Fibroblast of the aortic adventitia (primary cell): ENCODE measurements around the gene TASOR2. TPM values are rescaled to one million over a fixed set of nuclear protein-coding genes. Genes with fewer than 3 reads are reported as not detected.

ENCODE experiments used
- DNase-seq: peaks from one replicate; pipeline ENCODE4 v3.0.0-alpha.2; 2010; ENCODE audit warnings: low read depth
- H3K4me3 ChIP-seq: 2 replicates; pipeline ENCODE4 v1.5.1; 2011; ENCODE audit warnings: low read depth, mild to moderate bottlenecking, control low read depth, low read length, moderate library complexity
- total RNA-seq: library from RNA; depleted of rRNA; stranded (reverse); fragments of >200 nt; gene quantifications from 2 replicates; pipeline ENCODE4 v1.2.3, GENCODE V29; 2012; ENCODE audit warnings: low replicate concordance
- TF ChIP-seq, protein P1 (sequence below): IDR thresholded peaks from 2 replicates; pipeline ENCODE4 v1.5.1; 2011; ENCODE audit warnings: mild to moderate bottlenecking, low read length, control low read depth, inconsistent platforms; ENCODE audit not compliant: insufficient read depth

Gene TASOR2
- total RNA-seq, 1 donor, result 92.9 TPM

DNA sequence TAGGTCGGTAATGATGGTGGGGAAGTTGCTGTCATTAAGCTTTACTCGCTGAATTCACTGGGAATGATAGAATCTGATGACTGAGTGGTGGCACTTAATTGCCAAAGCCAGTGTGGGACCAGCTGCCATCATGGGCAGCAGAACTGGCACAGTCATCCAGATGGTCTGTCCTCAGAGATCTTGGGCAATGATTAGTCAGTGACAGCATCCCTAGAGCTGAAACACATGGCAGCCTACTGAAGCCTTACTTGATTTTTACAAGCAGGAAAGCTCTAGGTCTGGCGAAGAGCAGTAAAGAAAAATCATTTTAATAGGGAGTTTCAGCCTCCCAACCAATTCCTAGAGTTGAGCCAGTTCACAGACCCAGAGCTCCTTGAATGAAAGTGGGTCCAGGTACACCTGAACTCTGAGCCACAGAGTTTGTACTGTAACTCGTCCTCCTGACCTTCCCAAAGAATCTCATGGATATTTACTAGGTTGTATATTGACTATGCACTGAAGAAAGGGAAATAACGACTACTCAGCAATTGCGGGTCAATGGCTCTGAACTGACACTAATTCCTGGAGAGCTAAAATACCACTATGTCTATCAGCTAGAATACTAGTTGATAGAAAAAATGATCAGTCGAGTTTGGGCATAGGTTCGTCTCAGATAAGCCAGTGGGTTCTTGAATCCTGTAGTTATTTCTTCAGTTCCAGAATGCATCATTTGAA is 13.8 kb upstream of the TASOR2 start:
- no peak overlapping the region for H3K4me3 ChIP-seq
- TF ChIP-seq, protein P1, sequence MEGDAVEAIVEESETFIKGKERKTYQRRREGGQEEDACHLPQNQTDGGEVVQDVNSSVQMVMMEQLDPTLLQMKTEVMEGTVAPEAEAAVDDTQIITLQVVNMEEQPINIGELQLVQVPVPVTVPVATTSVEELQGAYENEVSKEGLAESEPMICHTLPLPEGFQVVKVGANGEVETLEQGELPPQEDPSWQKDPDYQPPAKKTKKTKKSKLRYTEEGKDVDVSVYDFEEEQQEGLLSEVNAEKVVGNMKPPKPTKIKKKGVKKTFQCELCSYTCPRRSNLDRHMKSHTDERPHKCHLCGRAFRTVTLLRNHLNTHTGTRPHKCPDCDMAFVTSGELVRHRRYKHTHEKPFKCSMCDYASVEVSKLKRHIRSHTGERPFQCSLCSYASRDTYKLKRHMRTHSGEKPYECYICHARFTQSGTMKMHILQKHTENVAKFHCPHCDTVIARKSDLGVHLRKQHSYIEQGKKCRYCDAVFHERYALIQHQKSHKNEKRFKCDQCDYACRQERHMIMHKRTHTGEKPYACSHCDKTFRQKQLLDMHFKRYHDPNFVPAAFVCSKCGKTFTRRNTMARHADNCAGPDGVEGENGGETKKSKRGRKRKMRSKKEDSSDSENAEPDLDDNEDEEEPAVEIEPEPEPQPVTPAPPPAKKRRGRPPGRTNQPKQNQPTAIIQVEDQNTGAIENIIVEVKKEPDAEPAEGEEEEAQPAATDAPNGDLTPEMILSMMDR, result no peak
- DNase-seq, result no peak

DNA sequence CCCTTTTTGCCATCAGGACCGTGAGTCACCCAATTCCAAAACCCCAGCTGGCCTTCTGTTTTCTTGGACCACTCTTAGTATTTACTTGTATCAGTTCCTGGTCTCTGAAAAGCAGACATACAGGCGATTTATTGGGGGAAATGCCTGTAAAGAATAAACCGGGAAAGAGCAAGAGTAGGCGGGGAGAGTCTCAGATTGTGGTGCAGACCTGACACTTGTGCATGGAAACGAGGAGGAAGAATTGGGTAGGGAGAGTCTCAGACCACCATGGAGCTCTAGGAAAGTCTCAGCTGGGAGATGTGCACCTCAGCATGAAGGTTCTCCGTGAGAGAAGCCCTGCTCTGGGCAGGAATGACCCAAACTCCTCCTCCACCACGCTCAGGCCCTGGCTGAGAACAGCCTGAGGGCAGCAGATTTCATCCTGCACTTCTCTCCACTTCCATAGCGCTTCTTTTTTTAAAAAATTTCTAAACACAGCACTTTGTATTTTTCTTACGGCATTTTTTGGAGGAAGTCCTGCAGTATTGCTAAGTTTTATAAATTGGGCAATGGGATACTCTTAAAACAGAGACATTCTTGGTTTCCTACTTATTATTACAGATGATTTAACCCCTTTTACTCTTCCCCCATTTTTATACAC is 6.1 kb upstream of the TASOR2 start:
- no peak overlapping the region for H3K4me3 ChIP-seq
- DNase-seq, result no peak
- TF ChIP-seq, protein P1, result no peak

DNA sequence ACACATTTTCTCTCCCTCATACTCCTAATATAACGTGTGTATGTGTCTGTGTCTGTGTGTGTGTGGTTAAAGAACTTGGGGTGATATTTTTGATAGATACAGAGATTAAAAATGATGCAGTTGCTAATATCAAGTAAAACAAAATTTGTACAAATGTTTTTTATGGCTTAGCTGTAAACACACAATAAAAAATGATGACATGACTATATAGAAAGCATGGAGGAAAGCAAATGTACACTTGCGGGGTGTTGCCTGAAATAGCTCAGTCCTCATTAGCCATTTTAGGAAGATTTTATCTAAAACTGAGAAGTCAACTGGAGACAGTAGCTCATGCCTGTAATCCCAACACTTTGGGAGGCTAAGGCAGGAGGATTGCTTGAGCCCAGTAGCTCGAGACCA is 5.6 kb upstream of the TASOR2 start:
- H3K4me3 ChIP-seq, result no peak overlapping the region
- TF ChIP-seq, protein P1, result no peak
- DNase-seq, result no peak

DNA sequence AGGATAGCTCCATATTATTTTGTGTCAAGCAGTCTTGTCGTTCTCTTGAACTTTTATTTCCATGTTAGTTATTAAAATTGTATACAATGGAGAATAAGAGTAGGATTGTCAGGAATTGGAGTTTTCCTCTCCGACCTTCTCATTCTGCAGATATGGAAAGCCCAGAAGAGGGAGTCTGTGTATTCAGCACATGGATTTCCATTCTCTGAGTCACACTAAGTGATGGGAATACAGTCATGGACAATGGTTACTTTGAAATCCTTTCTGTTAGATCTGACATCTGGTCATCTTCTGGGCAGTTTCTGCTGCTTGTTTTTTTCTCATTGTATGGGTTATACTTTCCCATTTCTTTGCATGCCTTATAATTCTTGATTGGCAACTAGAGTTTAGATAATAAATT is 5.0 kb upstream of the TASOR2 start:
- H3K4me3 ChIP-seq, result no peak overlapping the region
- TF ChIP-seq, protein P1, result peak; percentile 18
- DNase-seq, result peak; percentile 46

DNA sequence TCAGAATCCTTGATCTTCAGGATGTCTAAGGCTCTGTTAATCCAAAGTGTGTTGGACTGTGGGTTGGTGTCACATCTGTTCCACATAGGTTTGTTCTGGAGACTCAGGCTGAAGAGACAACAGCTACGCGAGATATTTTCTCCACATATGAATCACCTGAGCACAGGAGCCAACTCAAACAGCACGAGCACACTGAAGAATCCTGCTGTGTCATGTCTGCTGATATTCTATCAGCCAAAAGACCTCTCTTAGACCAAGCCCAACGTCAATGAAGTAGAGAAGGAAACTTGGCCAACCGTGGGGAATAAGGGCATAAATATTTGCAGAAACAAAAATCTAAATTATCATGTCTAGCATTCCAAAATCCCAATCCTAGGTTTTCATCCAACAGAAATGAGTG is 2.7 kb upstream of the TASOR2 start:
- H3K4me3 ChIP-seq, result no peak overlapping the region

DNA sequence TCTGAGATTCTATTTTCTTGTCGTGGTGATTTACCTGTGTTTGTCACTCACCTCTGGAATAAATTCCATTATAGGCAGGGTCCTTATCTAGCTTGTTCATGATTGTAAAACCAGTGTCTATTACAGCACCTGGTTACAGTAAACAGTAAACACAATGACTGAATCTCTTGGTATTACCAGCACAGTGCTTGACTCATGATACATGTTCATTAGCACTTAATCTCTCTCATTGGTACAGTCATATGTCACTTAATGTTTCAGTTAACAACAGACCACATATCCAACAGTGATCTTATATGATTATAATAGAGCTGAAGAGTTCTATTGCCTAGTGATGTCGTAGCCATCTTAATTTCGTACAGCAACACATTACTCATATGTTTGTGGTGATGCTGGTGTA is 1.6 kb upstream of the TASOR2 start:
- TF ChIP-seq, protein P1, result no peak
- H3K4me3 ChIP-seq, result no peak overlapping the region
- no peak for DNase-seq

More for the DNA sequence above, 2.7 kb upstream of the TASOR2 start:
- no peak for DNase-seq
- TF ChIP-seq, protein P1, result no peak
